ENCODE results near the gene PFDN2.

- TF ChIP-seq CTCF (IDR thresholded peaks at IDR 0.05), result peak in 6 of 12 donors; percentile 14 to 57 (median 26)
- peak in 1 of 2 donors; percentile 82 for TF ChIP-seq POLR2A (IDR thresholded peaks at IDR 0.05)
Observed at GRCh38 chr1:161159087-161159912, 41.5 kb upstream of the PFDN2 start, which contains the start of gene USP21.

Measured in heart left ventricle (tissue), 13 donors.